HG02642 (cell line): ENCODE results near the gene ADGRA1.
"Not testable (repeated sequence)": the region's sequence is repeated elsewhere in the genome, so short reads cannot be mapped to it uniquely, and the experiment has no call there.

Source experiments
- ATAC-seq: cut with Tn5 transposase; IDR thresholded peaks from one replicate; pipeline ENCODE4 v1.9.1; 2021; ENCODE audit warnings: mild to moderate bottlenecking; ENCODE audit not compliant: unreplicated experiment, poor library complexity

ADGRA1 gene

GRCh38 chr10:133053527-133054133, 34.1 kb upstream of the ADGRA1 start:
- not testable (repeated sequence) for ATAC-seq

- ATAC-seq = no peak
Measured at GRCh38 chr10:133055470-133055869, 32.3 kb upstream of the ADGRA1 start.

DNA sequence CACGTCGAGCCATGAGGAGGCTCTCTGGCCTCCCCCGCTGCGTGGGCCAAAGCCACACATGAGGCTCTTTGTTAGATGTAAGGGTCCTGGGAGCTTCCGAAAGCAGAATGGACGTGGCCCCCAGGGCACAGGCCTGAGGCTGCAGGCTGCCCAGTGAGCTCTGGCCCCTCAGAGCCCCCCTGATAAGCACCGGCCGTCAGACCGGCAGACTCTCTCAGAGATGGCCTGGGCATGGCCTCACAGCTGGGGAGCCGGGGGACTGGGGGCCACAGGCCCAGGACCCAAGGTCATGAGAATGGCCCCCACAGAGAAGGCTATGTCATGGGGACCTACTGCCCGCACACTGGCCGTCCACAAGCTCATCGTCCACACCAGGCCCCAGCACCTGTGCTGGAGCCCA, 31.7 kb upstream of the ADGRA1 start:
- ATAC-seq = no peak

DNA sequence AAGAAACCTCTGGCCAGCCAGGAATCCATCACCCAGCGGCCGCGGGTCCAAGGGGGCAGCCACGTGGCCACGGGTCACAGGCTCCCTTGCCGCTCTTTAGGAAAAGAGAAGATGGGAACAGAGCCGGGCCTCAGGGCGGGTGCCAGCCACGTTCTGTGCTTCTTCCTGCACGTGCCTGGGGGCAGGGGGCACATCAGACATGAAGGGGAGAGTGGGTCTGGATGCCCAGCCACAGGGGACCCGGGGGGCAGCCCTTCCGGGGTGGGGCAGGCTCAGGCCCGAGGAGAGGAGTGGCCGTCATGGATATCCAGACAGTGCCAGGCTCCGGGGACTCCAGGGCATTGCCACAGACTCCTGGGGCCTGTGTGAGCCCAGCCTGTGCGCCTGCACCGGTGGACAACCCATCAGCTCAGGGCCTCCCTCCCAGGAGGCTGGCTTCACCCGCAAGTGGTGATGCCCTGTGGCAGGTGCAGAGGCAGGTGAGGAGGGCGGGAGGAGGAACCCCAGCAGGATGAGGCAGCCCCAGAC, 31.0 kb upstream of the ADGRA1 start:
- no peak for ATAC-seq

- no peak for ATAC-seq
Measured at GRCh38 chr10:133058331-133059092, 29.2 kb upstream of the ADGRA1 start.

- no peak for ATAC-seq
Measured at GRCh38 chr10:133059093-133059470, 28.6 kb upstream of the ADGRA1 start.

DNA sequence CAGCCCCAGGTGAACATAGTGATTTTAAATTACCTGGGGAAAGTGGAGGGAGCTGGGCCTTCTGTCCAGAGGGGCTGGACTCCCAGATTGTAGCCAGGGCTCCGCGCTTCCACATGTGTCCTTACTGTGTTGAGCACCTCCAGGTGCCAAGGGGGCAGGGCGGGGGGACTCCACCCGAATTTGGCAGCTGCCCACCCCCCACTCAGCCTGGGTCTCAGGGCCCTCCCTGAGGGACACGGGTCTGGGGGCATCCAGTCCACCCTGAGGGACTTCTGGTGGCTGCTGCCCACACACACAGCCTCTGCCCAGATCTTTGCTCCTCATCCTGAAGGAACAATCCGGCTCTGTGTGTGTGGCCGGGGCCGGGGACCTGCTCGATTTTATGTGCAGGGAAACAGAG, 28.2 kb upstream of the ADGRA1 start:
- ATAC-seq = no peak

DNA sequence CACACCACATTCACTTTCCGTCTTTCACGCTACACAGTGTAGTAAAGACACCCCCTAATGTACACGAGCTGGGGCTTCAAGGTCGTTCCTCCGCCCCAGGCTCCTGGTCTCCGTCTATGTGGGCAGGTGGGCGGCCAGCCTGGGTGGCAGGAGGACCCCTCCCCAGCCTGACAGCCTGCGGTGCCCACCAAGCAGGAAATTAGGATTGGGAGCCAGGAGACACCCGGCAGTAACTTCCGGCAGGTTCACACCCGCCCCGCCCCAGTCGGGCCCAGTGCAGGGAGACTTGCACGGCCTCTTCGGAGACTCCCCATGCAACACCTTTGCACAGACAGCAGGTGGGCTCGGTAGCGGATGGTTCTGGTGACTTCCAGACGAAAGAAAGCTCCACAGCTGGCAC, 27.7 kb upstream of the ADGRA1 start:
- ATAC-seq = no peak

DNA sequence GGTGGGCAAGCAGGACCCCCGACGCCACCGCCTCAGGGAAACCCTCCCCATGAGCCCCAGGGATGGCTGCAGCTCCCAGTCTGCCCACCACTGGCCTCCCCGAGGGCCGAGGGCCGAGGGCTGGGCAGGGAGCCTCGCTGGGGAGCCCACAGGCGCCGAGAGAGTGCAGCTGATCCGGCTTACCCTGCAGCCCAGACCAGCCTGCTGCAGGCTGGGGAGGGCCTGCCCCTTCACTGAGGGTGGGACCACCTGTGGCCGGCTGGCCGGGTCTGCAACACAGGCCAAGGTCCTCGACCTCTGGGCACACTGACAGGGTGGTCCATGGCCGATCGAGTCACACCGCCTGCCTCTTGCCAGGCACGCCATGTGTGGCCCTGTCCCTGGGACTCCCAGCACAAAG, 27.3 kb upstream of the ADGRA1 start:
- no peak for ATAC-seq

GRCh38 chr10:133060881-133061280, 26.8 kb upstream of the ADGRA1 start:
- no peak for ATAC-seq

GRCh38 chr10:133061296-133062038, 26.3 kb upstream of the ADGRA1 start:
- ATAC-seq = no peak

GRCh38 chr10:133062085-133062484, 25.6 kb upstream of the ADGRA1 start:
- ATAC-seq = no peak

DNA sequence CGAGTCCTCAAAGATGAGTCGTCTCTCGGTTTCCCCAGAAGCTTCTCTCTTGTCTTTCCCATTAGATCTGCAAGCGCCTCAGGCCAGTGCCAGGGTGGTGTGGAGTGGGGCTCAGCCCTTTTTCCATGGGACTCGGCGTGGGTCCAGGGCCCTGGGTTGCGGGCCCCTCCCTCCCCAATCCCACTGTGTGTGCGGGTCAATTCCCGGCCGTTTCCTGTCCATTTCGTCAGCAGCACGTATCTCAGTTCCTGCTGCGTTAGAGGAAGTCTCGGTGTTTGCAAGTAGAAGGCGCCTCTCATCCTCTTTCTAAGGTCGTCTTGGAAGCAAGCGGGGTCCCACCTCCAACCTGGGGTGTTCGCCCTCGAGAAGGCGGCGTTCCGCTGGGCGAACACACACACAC, 25.1 kb upstream of the ADGRA1 start:
- ATAC-seq = no peak

DNA sequence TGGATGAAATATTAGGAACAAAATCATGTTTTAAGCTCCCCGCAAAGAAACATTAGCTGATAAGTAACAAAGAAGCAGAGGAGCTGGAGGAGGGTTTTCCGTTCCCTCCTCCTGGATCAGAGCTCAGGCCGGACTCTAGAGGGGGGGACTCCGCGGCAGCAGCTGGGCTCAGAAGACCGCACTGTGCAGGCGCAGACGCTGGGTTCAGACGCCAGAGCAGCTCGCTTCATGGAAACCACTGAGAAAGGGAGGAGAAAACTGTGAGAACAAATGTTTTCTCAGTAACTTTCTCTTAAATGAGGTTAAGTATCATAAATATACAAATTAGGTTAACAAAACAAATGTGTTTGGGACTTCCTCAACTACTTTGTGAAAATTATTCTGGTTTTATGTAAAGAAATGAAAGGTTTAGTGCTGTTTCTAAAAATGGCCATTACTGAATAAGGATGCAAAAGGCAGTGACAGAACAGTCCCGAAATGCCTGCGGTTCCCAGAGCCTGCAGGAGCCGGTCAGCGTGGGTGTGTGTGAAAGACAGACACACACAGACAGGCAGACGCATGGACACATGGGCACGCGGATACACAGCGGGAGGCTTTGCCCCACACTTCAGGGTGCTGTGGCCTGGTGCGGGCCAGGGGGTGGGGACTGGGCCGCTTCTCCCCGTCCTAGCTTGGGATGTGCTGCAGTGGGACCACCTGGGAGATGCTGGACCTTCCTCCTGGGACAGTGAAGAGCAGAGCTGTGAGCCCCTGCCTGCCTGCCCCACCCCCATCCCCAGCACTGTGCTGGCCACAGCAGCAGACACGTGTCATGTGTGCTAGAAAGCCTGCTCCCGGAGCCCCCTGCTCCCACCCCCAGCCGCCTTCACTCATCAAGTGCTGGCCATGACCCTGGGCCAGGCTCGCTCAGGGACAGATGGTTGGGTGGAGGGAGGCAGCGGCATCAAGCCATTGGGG, 20.3 kb upstream of the ADGRA1 start:
- no peak for ATAC-seq

DNA sequence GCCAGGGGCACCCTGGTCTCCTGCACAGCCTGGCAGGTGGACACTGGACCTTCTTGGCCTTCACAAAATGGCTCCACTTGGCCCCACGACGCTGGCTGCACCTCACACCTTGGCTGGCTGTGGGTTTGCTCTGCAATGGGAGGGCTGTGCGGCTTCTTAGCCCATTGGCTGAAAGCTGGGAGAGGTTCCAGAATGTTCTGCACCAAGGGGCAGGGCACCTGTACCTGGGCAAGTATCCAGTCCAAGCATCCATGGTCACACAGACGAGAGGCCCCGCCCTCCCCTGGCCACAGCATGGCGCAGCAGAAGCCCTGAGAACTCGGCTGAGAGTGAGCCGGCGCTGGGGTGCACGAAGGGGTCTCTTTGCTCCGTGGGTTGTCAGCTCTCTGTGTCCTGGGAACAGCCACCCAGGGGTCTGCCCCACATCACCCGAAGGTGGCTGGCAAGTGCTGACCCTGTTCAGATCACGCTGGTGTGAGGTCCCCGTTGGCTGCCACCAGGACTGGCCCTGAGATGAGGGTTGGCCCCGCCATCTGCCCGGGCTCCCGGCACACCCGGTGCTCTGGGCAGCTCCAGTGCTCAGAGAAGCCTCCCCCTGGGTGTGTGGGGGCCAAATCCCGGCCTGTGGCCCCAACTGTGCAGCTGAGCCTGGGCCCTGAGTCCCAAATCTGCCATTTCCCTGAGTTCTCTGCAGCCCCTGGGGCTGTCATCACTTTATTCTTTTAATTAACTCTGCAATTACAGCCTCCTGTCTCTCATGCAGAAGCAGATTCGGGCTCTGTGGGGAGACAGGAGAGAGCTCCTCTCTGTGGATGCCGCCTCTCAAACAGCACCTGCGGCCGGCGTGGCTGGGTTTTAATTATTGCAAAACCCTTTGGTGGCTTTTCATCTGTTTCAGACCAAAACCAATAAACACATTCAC, 19.4 kb upstream of the ADGRA1 start:
- ATAC-seq = no peak

GRCh38 chr10:133069033-133069525, 18.6 kb upstream of the ADGRA1 start:
- ATAC-seq = no peak

DNA sequence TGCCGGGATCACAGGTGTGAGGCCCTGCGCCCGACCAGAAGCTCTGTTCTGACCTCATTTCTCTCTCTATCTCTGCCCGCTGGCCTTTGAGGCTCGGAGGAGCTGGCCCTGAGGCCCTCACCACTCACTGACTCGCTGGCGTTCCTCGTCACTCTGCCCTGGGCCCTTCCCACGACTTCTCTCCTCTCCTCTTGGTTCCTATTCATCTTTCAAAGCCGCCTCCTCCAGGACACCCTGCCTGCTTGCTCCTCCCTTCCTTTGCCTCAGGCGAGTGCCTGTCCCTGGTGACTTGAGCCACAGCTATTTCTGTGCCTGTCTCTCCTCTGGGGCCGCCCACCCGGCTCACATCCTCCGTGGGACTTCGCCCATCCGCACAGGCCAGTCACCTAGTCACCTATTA, 17.3 kb upstream of the ADGRA1 start:
- no peak for ATAC-seq

- ATAC-seq = no peak
Measured at GRCh38 chr10:133070810-133071209, 16.9 kb upstream of the ADGRA1 start.

DNA sequence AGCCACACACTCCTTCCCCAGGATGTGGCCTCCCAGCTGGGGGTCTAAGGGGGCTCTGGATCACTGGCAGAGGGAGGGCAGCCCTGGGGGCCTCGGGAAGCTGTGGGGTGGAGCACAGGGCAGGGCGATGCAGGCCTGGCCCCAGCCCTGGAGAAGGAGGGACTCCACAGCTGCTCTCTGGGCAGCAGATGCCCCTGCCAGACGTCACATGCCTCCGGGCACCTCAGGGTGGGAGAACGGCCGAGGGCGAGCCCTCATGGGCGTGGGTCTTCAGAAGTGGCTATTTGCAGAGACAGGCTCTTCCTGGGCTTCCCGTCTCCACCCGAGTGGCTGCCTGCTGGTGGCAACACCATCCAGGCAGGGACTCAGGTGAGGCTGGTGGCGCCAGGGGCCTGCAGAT, 16.0 kb upstream of the ADGRA1 start:
- ATAC-seq = no peak
